HG03159 (cell line): ENCODE measurements around the gene DAGLA.
"Not testable (repeated sequence)": the region's sequence is repeated elsewhere in the genome, so short reads cannot be mapped to it uniquely, and the experiment has no call there.

Experiments used
- ATAC-seq: cut with Tn5 transposase; IDR thresholded peaks from one replicate; pipeline ENCODE4 v1.9.1; 2021; ENCODE audit warnings: mild to moderate bottlenecking, moderate library complexity; ENCODE audit not compliant: unreplicated experiment

The DAGLA gene, protein sequence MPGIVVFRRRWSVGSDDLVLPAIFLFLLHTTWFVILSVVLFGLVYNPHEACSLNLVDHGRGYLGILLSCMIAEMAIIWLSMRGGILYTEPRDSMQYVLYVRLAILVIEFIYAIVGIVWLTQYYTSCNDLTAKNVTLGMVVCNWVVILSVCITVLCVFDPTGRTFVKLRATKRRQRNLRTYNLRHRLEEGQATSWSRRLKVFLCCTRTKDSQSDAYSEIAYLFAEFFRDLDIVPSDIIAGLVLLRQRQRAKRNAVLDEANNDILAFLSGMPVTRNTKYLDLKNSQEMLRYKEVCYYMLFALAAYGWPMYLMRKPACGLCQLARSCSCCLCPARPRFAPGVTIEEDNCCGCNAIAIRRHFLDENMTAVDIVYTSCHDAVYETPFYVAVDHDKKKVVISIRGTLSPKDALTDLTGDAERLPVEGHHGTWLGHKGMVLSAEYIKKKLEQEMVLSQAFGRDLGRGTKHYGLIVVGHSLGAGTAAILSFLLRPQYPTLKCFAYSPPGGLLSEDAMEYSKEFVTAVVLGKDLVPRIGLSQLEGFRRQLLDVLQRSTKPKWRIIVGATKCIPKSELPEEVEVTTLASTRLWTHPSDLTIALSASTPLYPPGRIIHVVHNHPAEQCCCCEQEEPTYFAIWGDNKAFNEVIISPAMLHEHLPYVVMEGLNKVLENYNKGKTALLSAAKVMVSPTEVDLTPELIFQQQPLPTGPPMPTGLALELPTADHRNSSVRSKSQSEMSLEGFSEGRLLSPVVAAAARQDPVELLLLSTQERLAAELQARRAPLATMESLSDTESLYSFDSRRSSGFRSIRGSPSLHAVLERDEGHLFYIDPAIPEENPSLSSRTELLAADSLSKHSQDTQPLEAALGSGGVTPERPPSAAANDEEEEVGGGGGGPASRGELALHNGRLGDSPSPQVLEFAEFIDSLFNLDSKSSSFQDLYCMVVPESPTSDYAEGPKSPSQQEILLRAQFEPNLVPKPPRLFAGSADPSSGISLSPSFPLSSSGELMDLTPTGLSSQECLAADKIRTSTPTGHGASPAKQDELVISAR

DNA sequence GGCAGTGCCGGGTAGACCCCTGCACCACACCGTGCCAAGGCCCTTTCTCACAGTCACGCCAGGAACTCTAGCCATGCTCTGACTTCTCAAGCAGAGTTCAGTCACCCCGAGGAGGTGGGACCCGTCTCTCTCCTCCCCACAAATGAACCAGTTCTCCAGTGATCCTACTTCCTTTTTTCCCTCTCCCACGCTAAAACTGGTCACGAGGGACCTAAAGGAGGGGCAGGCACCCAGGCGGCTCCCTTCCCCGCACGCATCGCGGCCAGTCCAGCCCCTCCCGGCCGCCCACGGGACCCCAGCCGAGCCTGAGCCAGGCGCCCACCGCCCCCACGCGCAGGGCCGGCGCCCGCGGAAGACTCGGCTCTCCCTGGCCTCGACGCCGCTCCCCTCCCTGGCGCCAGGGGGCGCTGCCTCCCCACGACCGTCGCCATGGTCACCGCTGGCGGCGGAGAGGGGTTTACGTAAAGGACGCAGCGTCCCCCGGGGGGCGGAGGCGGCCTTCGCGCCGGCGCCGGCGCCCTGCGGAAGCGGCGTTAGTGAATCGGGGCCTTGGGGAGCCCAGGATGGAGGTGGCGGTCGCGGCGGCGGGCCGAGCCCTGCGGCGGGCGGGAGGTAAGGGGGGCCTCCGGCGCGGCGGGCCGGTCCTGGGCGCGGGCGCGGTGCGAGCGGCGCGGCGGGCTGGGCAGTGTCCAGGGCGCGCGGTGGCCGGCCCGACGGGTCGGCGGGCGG, at the start of gene DAGLA:
TSS of gene DAGLA (plus strand) at position 499 of the 729 bp plus-strand sequence. CDS start 39,765 bp downstream, outside the sequence.
- ATAC-seq, result no peak

GRCh38 chr11:61632096-61632495, 48.1 kb upstream of the DAGLA start:
- no peak for ATAC-seq

GRCh38 chr11:61635304-61635703, 44.9 kb upstream of the DAGLA start:
- no peak for ATAC-seq

- ATAC-seq, result no peak
Measured at GRCh38 chr11:61635787-61636186, 44.4 kb upstream of the DAGLA start.

- ATAC-seq, result no peak
Measured at GRCh38 chr11:61636676-61637075, 43.5 kb upstream of the DAGLA start.

GRCh38 chr11:61637277-61637676, 42.9 kb upstream of the DAGLA start:
- ATAC-seq, result no peak

GRCh38 chr11:61639816-61640443, 40.3 kb upstream of the DAGLA start:
- no peak for ATAC-seq

GRCh38 chr11:61642162-61642561, 38.0 kb upstream of the DAGLA start:
- ATAC-seq, result no peak

DNA sequence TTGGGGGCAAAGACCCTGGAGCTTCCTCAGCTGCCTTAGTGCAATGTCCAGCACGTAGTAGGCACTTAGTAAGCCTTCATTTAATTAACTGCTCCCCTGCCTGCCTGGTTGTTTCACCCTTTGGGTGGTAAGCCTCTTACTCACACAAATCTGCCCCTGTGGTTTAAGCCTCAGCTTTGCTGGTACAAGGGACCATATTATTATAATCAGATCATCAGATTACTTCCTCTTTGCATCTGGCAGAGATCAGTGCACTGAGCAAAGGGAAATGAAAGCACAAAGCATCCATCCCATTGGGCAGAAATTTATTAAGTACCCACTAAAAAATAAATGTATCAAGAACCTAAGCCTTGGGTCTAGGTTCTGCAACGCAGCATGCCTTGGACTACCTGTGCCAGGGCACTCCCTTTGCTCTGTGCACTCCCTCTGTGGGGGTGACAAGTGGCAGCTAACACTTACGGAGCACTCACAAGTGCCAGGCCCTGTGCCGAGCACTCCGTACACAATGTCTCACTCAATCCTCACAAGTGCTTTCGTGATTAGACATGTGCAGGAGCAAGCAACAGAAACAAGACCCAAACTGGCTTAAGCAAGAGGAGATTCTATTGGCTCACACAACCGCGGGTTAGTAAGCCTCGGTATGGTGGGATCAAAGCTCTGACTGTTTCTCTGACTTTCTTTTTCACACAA, 34.9 kb upstream of the DAGLA start:
- ATAC-seq, result no peak

GRCh38 chr11:61647529-61647928, 32.7 kb upstream of the DAGLA start:
- ATAC-seq, result no peak

GRCh38 chr11:61650781-61651571, 29.2 kb upstream of the DAGLA start:
- no peak for ATAC-seq

DNA sequence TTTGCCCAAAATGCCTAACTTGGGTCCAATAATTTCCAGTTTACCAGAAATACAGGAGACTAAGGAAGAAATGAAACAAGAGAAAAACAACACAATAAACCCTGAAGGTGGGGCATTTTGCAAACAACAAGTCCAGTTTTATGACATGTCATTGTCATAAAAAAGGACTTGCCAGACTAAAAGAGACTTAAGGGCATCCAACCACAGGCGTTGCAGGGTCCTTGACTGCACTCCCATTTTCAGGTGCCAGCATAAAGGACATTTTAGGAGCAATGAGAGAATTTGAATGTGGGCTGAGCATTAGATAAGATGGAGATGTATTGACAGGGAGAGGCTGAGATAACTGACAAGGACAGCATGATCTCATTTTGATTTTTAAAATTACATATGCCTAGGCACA, 28.1 kb upstream of the DAGLA start:
- no peak for ATAC-seq

DNA sequence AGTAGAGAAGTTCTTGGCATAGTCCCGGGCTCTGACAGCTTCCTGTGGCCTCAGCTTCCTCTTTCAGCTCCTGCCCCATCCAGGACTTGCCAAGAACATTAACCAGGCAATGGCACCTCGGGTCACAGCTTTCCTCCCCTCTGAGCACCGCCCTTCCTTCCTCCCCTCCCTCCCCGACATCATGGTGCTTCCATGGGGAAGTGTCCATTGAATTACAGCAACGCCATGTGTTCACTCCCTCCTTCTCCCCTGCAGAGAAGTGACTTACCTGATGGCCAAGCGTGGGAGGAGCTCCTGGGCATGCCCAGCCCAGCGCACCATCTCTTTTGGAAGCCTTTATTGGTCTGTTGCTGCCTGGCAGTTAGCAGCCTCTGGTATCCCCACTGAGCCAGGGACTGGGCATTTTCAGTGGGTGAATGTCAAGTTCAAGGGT, 25.8 kb upstream of the DAGLA start:
- no peak for ATAC-seq

DNA sequence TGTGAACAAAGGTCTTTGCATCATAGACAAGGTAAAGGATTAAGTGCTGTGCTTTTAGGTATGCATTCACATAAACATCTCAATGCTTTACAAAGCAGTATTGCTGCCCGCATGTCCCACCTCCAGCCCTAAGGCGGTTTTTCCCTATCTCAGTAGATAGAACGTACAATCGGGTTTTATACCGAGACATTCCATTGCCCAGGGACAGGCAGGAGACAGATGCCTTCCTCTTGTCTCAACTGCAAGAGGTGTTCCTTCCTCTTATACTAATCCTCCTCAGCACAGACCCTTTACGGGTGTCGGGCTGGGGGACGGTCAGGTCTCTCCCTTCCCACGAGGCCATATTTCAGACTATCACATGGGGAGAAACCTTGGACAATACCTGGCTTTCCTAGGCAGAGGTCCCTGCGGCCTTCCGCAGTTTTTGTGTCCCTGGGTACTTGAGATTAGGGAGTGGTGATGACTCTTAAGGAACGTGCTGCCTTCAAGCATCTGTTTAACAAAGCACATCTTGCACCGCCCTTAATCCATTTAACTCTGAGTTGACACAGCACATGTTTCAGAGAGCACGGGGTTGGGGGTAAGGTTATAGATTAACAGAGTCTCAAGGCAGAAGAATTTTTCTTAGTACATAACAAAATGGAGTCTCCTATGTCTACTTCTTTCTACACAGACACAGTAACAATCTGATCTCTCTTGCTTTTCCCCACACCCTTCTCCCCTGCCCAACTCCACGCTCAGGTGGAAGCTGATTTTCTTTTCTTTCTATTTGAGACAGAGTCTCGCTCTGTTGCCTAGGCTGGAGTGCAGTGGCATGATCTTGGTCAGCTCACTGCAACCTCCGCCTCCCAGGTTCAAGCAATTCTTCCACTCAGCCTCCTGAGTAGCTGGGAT, 24.7 kb upstream of the DAGLA start:
- ATAC-seq, result not testable (repeated sequence)

DNA sequence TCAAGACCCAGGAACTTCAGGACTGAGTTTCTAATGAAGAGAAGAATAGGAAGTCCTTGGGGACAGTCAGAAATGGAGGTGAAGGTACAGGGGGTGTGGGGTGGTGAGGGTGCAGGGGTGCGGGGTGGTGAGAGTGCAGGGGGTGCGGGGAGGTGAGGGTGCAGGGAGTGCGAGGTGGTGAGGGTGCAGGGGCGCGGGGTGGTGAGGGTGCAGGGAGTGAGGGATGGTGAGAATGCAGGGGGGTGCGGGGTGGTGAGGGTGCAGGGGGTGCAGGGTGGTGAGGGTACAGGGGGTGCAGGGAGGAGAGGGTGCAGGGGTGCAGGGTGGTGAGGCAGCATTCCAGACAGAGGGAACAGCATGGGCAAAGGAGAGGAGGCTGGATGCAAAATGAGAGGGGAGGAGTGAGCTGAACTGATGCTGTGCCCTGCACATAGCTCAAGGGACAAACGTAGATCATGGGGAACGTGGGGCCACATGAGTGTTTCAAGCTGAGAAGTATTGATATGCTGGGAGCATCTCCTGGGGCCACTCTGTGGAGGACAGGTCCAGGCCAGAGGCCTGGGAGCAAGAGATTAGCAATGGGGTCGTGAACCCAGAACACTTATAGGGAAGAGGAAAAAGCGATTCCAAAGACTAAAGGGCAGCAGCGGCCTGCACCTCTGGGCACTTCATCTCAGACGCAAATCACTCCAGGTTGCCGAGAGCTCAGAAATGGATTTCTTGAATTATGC, 23.7 kb upstream of the DAGLA start:
- no peak for ATAC-seq

DNA sequence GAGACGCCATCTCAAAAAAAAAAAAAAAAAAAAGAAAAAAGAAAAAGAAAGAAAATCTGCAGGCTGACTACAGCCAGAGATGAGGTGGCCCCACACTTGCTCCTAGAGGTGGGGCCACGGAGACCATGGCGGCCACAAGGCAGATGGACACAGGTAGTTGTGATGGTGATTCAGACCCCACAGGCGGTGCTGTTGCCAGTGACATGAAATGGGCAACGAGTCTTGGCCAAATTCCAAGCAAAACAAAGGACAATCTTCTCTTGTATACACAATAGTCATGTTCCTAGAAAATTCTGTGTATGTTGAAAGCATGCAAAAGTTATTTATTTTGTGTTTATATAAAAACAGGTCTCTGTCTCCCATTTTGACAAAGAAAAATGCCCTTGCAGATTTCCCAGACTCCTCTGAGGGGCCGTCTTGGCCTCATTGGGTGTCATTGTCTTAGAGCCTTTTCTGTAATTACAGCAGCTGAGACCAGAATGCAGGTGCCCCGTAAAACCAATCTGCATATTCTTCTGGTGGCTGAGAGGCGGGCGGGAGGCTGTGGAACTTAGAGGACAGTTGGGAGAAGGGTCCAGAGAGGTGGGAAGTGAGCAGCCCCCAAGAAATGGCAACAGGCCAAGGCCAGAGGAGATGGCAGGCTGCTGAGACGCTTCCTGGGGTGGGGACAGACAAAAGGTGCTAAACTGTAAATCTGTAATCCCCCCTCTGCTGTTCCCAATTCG, 22.5 kb upstream of the DAGLA start:
- ATAC-seq, result no peak
